Thyroid gland (tissue), 4 donors: ENCODE results near the gene NDUFA1.

Experiments used
- CTCF ChIP-seq, 6 experiments: fragments of 200-600 bp in 3 of 6; fragments of 450-650 bp in 3 of 6; sonication (generic) in 3 of 6; IDR thresholded peaks; one replicate each; pipeline ENCODE4 v1.5.1; 2016 to 2019; ENCODE audit warnings: antibody characterized with exemption in 6 of 6, mild to moderate bottlenecking in 2 of 6, inconsistent platforms in 1 of 6, moderate library complexity in 1 of 6
- POLR2A ChIP-seq, 2 donors: fragments of 450-650 bp; IDR thresholded peaks; one replicate each; pipeline ENCODE4 v1.6.1; 2017; ENCODE audit warnings: antibody characterized with exemption in 2 of 2, mild to moderate bottlenecking in 2 of 2, moderate library complexity in 1 of 2

- TF ChIP-seq POLR2A (IDR thresholded peaks at IDR 0.05) (no peak), CTCF (IDR thresholded peaks at IDR 0.05) (no peak)
Measured at GRCh38 chrX:119828446-119828845, 43.2 kb upstream of the NDUFA1 start.
